Stomach smooth muscle (tissue), 2 donors: ENCODE measurements around the gene KIF21B.
A peak's percentile ranks its signal among the peaks of the same experiment; 100 is the strongest.

ENCODE experiments used
- H3K27ac ChIP-seq: one replicate; pipeline ENCODE4 v1.7.0; 2013; ENCODE audit warnings: mild to moderate bottlenecking, low read length, inconsistent platforms
- H3K27me3 ChIP-seq, 2 donors: one replicate each; pipeline ENCODE4 v1.7.0; 2013; ENCODE audit warnings: low read length in 2 of 2; ENCODE audit not compliant: insufficient read depth in 2 of 2, control insufficient read depth in 1 of 2
- H3K36me3 ChIP-seq, 2 donors: one replicate each; pipeline ENCODE4 v1.7.0; 2013; ENCODE audit warnings: low read length in 2 of 2; ENCODE audit not compliant: control insufficient read depth in 2 of 2, insufficient read depth in 2 of 2
- H3K4me1 ChIP-seq: one replicate; pipeline ENCODE4 v1.7.0; 2013; ENCODE audit warnings: low read length; ENCODE audit not compliant: control insufficient read depth, insufficient read depth
- H3K4me3 ChIP-seq, 2 donors: one replicate each; pipeline ENCODE4 v1.7.0; 2013; ENCODE audit warnings: low read length in 2 of 2
- H3K9ac ChIP-seq, 2 donors: one replicate each; pipeline ENCODE4 v1.7.0; 2013; ENCODE audit warnings: low read length in 2 of 2, mild to moderate bottlenecking in 1 of 2
- H3K9me3 ChIP-seq, 2 donors: one replicate each; pipeline ENCODE4 v1.7.0; 2013; ENCODE audit warnings: low read length in 2 of 2; ENCODE audit not compliant: control insufficient read depth in 2 of 2
- donor health status: healthy.
- donor health status: Pancreatic carcinoma.

The KIF21B gene

DNA sequence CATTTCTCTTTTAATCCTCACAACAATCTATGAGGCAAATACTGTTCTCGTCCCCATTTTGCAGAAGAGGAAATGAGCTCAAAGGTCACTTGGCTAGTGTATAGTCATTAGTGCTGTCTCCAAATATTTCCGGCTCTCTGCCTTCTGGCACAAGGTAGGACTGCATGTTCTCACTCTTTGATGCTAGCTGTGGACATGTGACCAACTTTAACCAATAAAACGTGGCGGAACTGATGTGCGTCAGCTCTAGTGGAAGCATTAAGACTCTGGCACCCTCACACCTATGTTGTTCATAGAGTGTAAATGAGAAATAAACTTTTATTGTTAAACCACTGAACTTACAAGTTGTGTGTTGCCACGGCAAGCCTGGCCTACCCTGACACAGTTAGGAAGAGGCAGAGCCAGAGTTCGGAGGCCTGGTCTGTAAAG, 5.0 kb upstream of the KIF21B start:
- Histone ChIP-seq H3K27ac (peak overlapping the region; percentile 81), H3K36me3 (no peaks in the 10 kb centered on the region), H3K9me3 (no peaks in the 10 kb centered on the region), H3K4me3 (peak overlapping the region in 1 of 2 donors; percentile 15), H3K4me1 (peaks cover 38% of the 10 kb centered on the region), H3K27me3 (no peaks in the 10 kb centered on the region), H3K9ac (no peak overlapping the region)

DNA sequence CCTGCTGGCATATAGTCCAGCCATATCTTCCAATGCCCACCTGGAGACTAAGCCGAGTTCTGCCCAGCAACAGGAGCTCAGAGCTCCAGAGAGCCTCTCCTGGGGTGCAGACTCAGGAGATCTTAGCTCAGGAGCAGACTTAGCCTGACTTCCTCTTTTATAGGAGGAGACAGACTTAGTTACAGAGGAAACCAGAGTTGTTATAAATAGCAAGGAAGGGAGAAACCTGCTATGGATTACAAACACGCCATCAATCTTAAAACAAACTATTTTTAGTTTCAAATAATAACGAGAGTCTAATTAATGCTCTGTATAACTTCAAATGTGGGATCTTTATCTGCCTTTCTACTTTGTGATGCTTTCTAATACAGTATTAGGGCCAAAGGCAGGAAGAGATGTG, 3.3 kb upstream of the KIF21B start:
- peaks cover 50% of the 10 kb centered on the region for H3K4me1 ChIP-seq
- no peak overlapping the region for H3K4me3 ChIP-seq
- H3K9ac ChIP-seq, result no peak overlapping the region
- H3K27ac ChIP-seq, result peak overlapping the region; percentile 46
- no peaks in the 10 kb centered on the region for H3K27me3 ChIP-seq
- H3K36me3 ChIP-seq, result no peaks in the 10 kb centered on the region
- no peaks in the 10 kb centered on the region for H3K9me3 ChIP-seq

DNA sequence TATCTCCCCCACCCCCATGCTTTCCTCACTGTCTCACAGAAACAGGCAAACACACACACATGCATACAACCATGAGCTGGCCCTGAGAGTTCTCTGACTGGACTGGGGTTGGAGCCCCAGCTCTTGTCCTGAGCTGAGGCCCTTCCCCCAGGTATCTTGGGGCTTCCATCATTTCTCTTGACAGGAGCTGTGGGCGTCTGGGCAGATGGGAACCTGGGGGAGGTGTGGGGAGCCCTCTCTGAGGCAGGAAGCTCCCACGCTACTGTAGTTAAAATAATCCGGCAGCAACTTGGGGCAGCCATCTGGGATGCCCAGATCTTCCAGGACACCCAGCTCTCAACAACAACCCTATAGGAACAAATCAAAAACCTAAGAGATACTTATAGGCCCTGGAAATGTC, 2.7 kb upstream of the KIF21B start:
- Histone ChIP-seq H3K27ac (peak overlapping the region; percentile 46), H3K4me3 (no peak overlapping the region), H3K9me3 (no peaks in the 10 kb centered on the region), H3K27me3 (no peaks in the 10 kb centered on the region), H3K4me1 (peaks cover 50% of the 10 kb centered on the region), H3K9ac (no peak overlapping the region), H3K36me3 (no peaks in the 10 kb centered on the region)

DNA sequence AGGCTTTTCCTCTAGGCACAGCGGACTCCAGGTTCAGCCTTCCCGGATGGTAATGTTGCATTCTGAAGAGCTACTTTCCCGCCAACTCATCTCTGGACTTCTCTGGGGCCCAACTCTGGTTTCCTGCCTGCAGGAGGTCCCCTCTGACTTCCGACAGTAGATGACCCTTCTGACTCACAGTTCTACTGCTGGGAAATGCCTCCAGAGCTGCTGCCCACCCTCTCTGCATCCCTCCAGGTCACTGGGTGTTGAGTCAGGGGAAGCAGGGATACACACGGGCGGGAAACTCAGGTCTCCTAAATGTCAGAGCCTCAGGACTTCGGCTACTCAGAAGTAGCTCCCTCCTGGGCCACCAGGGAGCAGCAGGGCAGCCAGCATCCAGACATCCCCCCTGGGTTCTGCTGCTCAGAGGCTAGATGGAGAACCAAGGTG, 2.1 kb upstream of the KIF21B start:
- no peak overlapping the region for H3K9ac ChIP-seq
- H3K27me3 ChIP-seq, result no peaks in the 10 kb centered on the region
- H3K27ac ChIP-seq, result peak overlapping the region; percentile 46
- H3K4me3 ChIP-seq, result no peak overlapping the region
- no peaks in the 10 kb centered on the region for H3K36me3 ChIP-seq
- H3K9me3 ChIP-seq, result no peaks in the 10 kb centered on the region
- peaks cover 50% of the 10 kb centered on the region for H3K4me1 ChIP-seq

DNA sequence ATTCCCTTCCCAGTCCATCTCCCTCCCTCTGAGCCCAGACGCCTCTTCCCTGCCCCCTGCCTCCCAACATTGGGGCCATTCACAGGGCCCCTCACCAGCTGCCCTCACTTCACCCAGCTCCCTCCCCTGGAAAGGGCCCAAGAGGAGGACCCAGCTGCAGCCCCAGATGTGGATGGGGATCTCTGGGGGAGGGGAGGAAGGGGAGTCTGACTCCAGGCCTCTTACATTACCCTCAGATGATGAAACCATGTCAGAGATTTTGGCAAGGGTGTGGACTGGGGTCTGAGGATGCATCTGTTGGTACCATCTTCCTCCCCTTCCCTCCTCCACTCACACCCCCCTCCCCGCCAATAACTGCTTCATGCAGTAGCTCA, 1.1 kb upstream of the KIF21B start:
- no peak overlapping the region for H3K4me3 ChIP-seq
- no peaks in the 10 kb centered on the region for H3K9me3 ChIP-seq
- no peaks in the 10 kb centered on the region for H3K36me3 ChIP-seq
- no peak overlapping the region for H3K27ac ChIP-seq
- peaks cover 51% of the 10 kb centered on the region for H3K4me1 ChIP-seq
- H3K9ac ChIP-seq, result no peak overlapping the region
- no peaks in the 10 kb centered on the region for H3K27me3 ChIP-seq

DNA sequence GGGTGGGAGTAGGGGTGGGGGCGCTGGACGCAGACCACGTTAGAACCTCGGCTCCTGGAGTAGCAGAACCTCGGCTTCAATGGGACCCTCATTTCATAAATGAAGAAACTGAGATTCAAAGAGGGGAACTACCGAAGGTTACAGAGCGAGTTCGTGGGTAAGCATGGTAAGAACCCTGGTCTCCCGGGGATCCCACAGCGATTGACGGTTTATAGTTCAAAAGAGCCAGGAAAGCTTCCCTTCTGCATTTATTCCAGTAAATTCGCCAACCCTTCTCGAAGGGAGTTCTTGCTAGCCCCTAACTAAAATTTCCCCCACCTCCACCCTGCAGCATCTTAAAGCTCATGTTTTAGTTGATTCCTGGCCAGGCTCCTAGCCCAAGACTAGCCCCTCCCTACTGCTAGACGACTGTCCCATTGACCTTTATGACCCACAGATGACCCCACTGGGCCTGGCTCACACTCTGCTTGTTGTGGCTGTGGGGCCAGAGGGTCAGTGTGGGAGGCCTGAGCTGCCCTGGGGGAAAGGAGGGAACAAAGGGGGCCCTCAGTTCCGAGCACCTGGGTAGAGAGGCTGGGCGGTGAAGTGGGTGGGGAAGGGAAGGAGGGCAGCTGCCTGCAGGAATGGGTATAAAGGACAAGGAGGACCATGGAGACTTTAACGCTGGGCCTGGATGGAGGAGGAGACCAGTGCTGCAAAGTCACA, 558 bp upstream of the KIF21B start:
- no peak overlapping the region for H3K4me3 ChIP-seq
- H3K27ac ChIP-seq, result no peak overlapping the region
- peaks cover 45% of the 10 kb centered on the region for H3K4me1 ChIP-seq
- no peaks in the 10 kb centered on the region for H3K36me3 ChIP-seq
- H3K9me3 ChIP-seq, result no peaks in the 10 kb centered on the region
- no peaks in the 10 kb centered on the region for H3K27me3 ChIP-seq
- no peak overlapping the region for H3K9ac ChIP-seq

DNA sequence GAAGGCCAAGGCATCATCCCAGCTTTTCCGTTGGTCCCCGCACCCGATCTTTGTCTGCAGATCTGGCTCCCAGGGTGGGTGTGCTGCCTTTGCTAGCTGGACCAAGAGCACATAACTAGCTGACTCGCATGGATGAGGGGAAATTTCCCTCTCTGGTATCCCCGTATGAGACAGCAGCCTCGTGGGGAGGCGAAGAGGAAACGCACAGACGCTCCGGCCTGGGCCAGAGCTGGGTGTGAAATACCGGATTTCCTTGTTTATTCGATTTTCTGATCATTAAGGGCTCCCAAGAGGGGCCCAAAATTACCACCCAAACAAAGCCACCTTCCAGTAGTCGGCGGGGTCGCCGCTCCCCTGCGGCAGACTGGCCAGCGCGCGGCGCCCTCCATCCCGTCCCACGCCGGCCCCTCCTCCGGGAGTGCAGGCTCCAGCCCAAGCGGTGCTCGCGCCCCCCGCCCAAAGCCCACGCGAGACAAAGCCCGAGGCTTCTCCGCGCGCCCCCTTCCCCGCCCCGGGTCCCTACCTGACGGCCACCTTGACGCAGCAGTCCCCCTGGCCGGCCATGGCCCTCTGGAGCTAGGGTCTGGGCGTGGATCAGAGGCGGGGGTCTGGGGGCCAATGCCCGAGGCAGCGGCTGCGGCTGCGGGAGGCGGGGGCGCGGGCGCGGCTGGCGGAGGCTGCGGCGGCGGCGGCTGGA, 546 bp downstream of the KIF21B start:
- H3K27me3 ChIP-seq, result no peaks in the 10 kb centered on the region
- peak overlapping the region; percentile 29 to 31 for H3K9ac ChIP-seq
- H3K9me3 ChIP-seq, result no peaks in the 10 kb centered on the region
- H3K4me1 ChIP-seq, result peaks cover 34% of the 10 kb centered on the region
- H3K4me3 ChIP-seq, result peak overlapping the region; percentile 59 to 68
- no peak overlapping the region for H3K27ac ChIP-seq
- no peaks in the 10 kb centered on the region for H3K36me3 ChIP-seq

DNA sequence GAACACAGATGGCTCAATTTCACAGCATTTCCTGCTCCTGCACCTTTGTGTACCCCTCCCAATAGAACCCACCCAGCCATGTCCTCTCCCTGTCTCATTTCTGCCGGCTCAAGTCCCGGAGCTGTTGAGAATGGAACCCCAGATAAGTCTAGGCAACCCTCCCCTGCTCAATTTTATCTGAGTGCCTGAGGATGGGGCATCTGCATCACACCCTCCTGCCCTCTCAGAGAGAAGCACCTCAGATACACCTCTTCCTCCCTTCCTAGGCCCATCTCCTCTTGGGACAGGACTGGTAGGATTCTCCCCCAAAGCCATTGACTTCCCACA, 1.1 kb downstream of the KIF21B start:
- Histone ChIP-seq H3K4me3 (peak overlapping the region; percentile 59 to 68), H3K9me3 (no peaks in the 10 kb centered on the region), H3K9ac (peak overlapping the region; percentile 29 to 31), H3K27ac (no peak overlapping the region), H3K4me1 (peaks cover 33% of the 10 kb centered on the region), H3K36me3 (no peaks in the 10 kb centered on the region), H3K27me3 (no peaks in the 10 kb centered on the region)

DNA sequence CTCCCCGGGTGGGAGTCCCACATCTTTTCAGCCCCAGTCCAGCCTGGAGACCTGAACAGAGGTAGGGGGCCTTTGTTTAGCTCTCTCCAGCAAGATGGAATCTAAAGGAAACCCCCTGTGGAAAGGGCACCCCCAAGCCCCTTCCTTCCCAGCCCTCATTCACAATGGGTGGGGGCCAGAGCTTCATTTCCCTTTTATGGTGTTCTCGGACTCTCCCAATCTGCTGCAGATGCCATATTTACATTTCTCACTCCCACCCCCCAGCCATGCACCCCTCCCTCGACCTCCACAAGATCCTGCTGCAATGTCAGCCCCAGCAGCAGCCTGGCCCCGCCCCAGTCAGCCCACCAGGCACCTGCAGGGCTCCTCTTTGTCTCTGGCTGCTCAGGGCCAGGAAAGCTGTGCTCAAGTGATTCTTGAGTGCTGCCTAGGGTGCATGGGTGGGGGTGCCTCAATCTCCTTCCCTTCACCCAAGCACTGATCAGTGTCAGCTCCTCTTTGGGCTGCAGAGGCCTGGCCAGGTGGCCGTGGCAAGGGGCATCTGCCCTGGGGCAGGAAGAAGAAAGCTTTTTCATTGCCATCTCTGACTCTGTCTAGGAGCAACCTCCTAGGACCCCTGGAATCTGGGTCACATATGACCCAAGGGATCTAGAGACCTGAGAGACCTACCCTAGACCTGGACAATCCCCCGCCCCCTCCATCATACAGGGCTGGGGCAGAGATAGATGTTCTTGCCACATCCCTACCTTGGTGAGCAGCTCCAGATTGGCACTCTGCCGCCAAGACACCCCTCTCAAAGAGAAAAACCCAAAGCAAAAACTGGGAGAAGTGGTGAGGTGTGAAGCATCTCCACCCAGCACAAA, 1.7 kb downstream of the KIF21B start:
- H3K27me3 ChIP-seq, result peaks cover 1 to 3% of the 10 kb centered on the region in 2 donors
- peak overlapping the region in 1 of 2 donors; percentile 68 for H3K4me3 ChIP-seq
- H3K27ac ChIP-seq, result no peak overlapping the region
- peaks cover 30% of the 10 kb centered on the region for H3K4me1 ChIP-seq
- no peak overlapping the region for H3K9ac ChIP-seq
- no peaks in the 10 kb centered on the region for H3K9me3 ChIP-seq
- no peaks in the 10 kb centered on the region for H3K36me3 ChIP-seq

DNA sequence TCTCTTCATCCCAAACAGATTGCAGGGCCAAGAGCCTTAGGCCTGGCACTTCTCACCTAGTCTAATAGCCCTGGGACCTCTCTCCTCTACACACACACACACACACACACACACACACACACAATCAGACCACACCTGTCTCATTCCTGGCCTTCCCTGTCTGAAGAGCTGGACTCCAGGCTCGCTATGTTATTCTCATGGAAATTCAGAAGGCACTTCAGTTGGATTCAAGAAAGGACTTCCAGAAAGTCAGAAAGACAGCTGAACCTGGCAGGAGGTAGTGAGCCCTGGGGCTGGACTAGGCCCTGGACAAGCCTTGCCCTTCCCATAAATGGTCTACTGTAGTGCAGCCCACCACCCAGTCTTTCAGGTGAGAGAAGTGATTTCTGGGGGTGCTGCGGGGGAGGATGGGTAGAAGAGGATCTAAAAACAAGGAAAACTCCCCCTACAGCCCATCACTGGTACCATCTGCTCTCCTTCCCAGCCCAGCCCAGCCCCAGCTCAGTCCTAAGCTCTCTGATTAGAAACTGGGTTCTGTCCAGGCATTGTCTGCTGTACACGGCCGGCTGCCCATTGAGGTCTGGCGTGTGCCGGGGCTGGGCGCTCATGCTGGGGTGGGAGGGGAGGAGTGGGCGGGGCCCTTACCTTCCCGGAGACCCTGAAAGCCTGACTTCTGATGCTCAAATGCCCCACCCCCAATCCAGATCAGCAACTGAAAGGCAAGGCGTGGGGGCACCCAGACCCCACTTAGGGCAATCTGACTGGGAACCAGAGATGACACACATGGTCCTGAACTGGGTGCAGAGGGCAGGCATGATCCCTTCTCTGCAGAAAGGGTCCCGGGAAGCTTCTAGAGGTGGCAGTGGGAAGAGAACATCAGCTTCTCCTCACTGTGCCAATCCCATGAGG, 2.5 kb downstream of the KIF21B start:
- H3K4me3 ChIP-seq, result no peak overlapping the region
- no peaks in the 10 kb centered on the region for H3K9me3 ChIP-seq
- peaks cover 4 to 7% of the 10 kb centered on the region in 2 donors for H3K27me3 ChIP-seq
- peaks cover 30% of the 10 kb centered on the region for H3K4me1 ChIP-seq
- H3K9ac ChIP-seq, result no peak overlapping the region
- H3K36me3 ChIP-seq, result no peaks in the 10 kb centered on the region
- no peak overlapping the region for H3K27ac ChIP-seq
